GM12873 (cell line): ENCODE results near the gene SLC4A3.

Source experiments
- TF ChIP-seq, protein P1 (sequence below): IDR thresholded peaks from 2 replicates; pipeline ENCODE4 v1.5.1; 2012; ENCODE audit warnings: low read depth, mild to moderate bottlenecking, moderate library complexity, low read length, control low read depth; ENCODE audit not compliant: insufficient read depth; ENCODE audit errors: missing control alignments

The SLC4A3 gene

DNA sequence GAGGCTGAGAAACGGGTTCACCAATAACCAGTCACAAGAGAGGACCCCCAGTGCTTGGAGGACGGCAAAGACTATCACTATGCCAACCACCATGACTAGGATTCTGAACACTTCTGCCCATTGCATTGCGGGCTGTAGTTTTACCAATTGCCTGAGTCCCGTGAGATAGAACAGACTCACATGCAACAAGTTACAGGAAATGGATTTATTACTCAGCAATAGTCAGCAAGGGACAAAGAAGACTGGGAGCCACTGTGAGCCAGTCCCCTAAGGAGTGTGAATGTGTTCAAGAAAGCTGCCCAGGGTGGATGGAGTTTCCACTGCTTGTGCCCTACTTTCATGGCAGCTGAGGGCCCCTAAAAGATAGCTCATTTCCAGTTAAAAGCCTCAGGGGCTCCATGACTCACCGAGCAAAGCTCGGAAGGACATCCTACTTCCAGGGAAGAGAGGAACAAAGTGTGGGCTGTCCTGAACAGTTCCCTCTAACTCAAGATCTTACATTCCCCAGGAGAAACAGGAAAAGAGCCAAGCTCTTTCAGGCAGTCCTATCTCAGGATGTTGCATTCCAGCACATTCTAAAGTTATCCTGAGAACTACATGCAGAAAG, 54.4 kb downstream of the SLC4A3 start:
- TF ChIP-seq, protein P1, sequence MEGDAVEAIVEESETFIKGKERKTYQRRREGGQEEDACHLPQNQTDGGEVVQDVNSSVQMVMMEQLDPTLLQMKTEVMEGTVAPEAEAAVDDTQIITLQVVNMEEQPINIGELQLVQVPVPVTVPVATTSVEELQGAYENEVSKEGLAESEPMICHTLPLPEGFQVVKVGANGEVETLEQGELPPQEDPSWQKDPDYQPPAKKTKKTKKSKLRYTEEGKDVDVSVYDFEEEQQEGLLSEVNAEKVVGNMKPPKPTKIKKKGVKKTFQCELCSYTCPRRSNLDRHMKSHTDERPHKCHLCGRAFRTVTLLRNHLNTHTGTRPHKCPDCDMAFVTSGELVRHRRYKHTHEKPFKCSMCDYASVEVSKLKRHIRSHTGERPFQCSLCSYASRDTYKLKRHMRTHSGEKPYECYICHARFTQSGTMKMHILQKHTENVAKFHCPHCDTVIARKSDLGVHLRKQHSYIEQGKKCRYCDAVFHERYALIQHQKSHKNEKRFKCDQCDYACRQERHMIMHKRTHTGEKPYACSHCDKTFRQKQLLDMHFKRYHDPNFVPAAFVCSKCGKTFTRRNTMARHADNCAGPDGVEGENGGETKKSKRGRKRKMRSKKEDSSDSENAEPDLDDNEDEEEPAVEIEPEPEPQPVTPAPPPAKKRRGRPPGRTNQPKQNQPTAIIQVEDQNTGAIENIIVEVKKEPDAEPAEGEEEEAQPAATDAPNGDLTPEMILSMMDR, result no peak

DNA sequence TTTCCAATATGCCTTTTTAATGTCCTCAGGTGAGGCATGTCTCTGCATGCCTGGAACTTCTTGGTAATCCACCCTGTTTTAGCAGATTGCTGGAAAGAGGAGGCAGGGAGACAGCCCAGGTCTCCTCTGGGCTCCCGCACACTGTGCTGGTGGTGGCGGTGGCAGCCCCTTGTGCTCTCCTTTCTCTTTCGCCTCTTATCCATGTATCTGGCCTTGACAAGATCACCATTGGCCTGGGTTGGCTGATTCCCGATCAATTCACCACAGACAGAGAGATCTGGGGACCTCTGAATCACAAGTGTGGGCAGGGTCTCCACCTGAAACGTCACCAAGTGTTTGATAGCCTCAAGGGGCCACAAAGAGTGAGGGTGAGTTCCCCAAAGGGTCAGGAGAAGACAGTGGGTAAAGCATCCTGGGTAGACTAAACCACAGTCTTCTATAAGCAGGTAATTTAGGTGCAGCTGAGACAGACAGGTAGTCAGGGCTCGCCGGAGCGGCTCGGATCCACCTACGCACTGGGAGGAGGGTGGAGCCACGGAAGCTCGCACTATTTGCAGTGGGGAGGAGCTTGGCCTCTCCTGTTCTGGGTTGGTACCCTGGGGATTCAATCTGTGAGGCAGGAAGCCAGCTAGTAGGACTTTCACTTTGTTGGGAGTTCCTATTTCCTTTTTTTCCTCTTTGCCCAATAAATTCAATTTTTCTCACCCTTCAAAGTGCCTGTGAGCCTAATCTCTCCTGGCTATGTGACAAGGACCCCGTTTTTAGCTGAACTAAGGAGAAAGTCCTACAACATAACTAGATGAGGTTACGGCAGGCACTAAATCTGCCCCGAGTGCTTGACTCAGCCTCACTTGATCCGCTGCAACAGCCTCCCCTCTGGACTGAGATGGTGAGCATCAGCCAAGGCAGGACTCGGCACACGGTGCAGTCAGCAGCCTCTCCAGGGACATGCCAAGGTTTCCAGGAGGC, 57.6 kb downstream of the SLC4A3 start:
- TF ChIP-seq, protein P1, result no peak

DNA sequence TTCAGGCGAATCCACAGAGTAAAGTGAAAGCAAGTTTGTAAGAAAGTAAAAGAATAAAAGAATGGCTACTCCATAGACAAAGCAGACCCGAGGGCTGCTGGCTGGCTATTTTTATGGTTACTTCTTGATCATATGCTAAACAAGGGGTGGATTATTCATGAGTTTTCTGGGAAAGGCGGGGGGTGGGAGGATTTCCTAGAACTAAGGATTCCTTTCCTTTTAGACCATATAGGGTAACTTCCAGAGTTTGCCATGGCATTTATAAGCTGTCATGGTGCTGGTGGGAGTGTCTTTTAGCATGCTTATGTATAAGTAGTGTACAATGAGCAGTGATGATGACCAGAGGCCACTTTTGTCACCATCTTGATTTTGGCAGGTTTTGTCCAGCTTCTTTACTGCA, 59.8 kb downstream of the SLC4A3 start:
- TF ChIP-seq, protein P1, result no peak

DNA sequence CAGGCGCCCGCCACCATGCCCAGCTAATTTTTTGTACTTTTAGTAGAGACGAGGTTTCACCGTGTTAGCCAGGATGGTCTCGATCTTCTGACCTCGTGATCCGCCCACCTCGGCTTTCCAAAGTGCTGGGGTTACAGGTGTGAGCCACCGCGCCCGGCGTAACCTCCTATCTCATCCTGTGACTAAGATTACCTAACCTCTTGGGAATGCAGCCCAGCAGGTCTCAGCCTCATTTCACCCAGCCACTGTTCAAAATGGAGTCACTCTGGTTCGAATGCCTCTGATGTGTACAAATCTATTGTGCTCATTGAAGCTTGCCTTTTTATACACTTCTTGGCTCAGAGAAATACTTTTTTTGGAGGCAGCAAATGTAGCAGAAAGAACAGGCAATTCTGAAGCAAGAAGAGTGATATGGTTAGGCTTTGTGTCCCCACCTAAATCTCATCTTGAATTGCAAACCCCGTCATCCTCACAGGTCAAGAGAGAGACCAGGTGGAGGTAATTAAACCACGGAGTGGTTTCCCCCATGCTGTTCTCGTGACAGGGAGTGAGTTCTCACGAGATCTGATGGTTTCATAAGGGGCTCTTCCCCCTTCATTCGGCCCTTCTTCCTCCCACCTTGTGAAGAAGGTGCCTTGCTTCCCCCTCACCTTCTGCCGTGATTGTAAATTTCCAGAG, 60.6 kb downstream of the SLC4A3 start:
- TF ChIP-seq, protein P1, result no peak

DNA sequence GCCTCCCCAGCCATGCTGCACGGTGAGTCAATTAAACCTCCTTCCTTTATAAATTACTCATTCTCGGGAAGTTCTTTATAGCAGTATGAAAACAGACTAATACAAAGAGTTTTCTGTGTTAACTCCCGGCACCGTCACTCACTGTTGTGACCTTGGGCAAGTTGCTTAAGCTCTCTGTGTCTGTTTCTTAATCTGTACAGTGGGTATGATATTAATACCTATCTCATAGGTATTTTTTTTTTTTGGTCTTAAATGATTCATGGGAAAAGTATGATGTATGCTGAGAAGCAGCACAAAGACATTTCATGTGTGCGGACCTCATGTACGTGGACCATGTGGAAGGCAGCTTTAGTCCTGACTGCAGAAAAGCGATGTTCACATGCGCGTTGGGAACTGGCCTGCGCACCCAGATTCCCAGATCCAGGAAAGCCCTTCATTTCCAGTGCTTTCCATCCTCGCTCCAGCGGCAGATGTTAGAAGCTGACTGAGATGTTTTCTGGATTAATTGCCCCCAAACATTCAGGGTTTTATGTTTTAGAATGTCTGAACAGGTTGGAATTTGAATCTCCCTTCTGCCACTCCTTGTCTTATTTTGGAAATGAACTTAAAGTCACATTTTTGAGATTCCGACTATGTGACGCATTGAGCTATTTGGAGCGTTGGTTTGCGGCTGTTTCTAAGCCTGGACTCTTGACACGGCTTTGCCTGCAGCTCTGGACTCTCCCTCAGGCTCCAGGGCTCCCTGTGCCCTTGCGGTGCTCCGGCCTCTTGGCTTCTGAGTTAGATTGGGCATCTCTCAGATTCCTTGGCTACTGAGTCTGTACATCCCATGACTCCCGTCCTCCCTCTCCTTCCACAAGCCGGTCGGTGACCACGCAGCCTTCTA, 61.4 kb downstream of the SLC4A3 start:
- TF ChIP-seq, protein P1, result no peak

DNA sequence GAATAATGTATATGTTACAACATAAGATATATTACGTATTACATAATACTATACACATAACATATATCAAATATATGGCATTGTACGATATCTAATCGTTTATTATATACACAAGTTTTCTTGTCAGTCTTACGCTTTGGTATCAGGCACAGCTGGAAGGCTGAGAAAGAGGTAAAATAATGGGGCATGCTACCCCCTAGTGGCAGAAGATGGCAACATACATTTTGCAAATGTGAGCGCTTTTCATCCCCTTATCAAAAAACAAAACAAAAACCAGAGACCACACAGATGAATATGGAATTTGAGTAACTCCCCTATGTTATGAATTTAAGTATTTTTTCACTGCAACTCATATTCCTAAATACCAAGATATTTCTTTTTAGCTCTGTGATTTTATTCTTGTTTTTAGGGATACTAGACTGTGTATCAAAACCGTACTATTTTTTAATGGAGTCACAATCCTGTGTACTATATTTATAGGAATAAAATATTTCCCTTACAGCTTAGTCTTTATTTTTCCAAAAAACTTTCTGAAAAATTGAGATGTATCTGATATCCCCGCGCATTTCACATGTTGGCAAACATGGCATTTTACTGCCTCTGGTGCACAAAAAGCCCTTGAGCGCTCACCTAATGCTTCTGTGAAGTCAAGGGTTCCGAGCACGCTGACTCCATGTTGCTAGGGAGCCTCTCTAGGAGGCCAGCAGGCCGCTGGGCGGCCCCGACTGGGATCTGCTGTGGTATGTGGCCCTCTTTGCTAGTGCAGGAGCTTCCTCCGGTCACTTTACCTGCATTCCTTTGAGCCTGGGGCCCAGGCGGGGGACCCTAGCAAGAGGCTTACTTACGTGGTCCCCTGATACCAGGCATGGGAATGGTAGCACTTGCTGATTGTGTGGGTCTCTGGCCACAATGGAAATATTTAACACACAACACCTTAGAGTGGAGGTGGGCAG, 62.5 kb downstream of the SLC4A3 start:
- TF ChIP-seq, protein P1, result peak; percentile 71
